Measurements from ENCODE around the gene PLEKHG5. TPM values are rescaled to one million over a fixed set of nuclear protein-coding genes. Genes with fewer than 3 reads are reported as not detected.

Gene PLEKHG5
- total and polyA plus RNA-seq, 2 donors (not counting 1 experiment from before 2014, with no cell fraction given): 0.13 to 0.20 TPM

GRCh38 chr1:6435547-6435946, 55.9 kb downstream of the PLEKHG5 start:
- H3K79me2 ChIP-seq (ENCODE audit: control insufficient read depth, insufficient read depth, low read length): no peaks in the 10 kb centered on the region
- H3K27me3 ChIP-seq (replicated peaks in 1 of 4; ENCODE audit: control extremely low read depth in 1 of 4, control insufficient read depth in 3 of 4, insufficient read depth in 4 of 4, low read length in 3 of 4): peaks cover 0 to 15% (median 5%) of the 10 kb centered on the region in 4 experiments
- intact Hi-C loops (cut with micrococcal nuclease): no loop called here
- H4K20me1 ChIP-seq (ENCODE audit: control insufficient read depth, insufficient read depth, low read length, poor library complexity, severe bottlenecking): no peaks in the 10 kb centered on the region
- H3K27me3 Mint-ChIP-seq: peaks cover 25% of the 10 kb centered on the region
- no peak for DNase-seq
- no peak overlapping the region for H3K27ac Mint-ChIP-seq
- ATAC-seq (ENCODE audit: low read depth): no peak
- peaks cover 3 to 5% of the 10 kb centered on the region in 2 donors for H3K4me1 ChIP-seq (ENCODE audit: control insufficient read depth in 2 of 2, insufficient read depth in 2 of 2, low read length in 2 of 2)
- no peak overlapping the region for H3K9ac ChIP-seq (ENCODE audit: low read length)
- no peak overlapping the region for H3K4me2 ChIP-seq (replicated peaks; ENCODE audit: low read depth, low read length, poor library complexity, severe bottlenecking)
- H3K4me3 ChIP-seq (ENCODE audit: control extremely low read depth in 1 of 5, extremely low read depth in 1 of 5, insufficient read depth in 1 of 5, low read depth in 2 of 5, low read length in 4 of 5): no peak overlapping the region
- WGBS (ENCODE audit: insufficient coverage): 100% methylated on average over 1 of the region's 3 CpGs
- H3K4me3 Mint-ChIP-seq: no peak overlapping the region
- CTCF ChIA-PET: interaction anchor here (0.6 kb wide), 1 partner anchor 12 kb away, joined by 3 read pairs; no protein-coding TSS in a partner anchor
- no peaks in the 10 kb centered on the region for H3K36me3 ChIP-seq (replicated peaks in 1 of 2; ENCODE audit: control extremely low read depth in 1 of 2, control insufficient read depth in 1 of 2, extremely low read depth in 1 of 2, insufficient read depth in 2 of 2, low read length in 1 of 2)
- no peak for TF ChIP-seq EZH2 (IDR thresholded peaks at IDR 0.05; ENCODE audit: borderline replicate concordance, insufficient read depth, low read depth, low read length, poor library complexity, severe bottlenecking)
- H3K9me3 ChIP-seq (ENCODE audit: control extremely low read depth in 1 of 3, control insufficient read depth in 2 of 3, insufficient read depth in 1 of 3, low read length in 2 of 3): no peaks in the 10 kb centered on the region
- H3K9me3 Mint-ChIP-seq (ENCODE audit: insufficient read depth): no peaks in the 10 kb centered on the region
- peaks cover 8% of the 10 kb centered on the region for H3K4me1 Mint-ChIP-seq
- H3K27ac ChIP-seq (ENCODE audit: low read length in 2 of 2): no peak overlapping the region
- no peak overlapping the region for H2AFZ ChIP-seq (ENCODE audit: insufficient read depth, low read depth, low read length, poor library complexity, severe bottlenecking)
- POLR2A ChIA-PET: no interaction called here

GRCh38 chr1:6435129-6435528, 56.3 kb downstream of the PLEKHG5 start:
- Histone ChIP-seq H3K4me1 (ENCODE audit: control insufficient read depth in 2 of 2, insufficient read depth in 2 of 2, low read length in 2 of 2) (peaks cover 2 to 3% of the 10 kb centered on the region in 2 donors), H3K27me3 (replicated peaks in 1 of 4; ENCODE audit: control extremely low read depth in 1 of 4, control insufficient read depth in 3 of 4, insufficient read depth in 4 of 4, low read length in 3 of 4) (peaks cover 0 to 16% (median 5%) of the 10 kb centered on the region in 4 experiments), H3K27ac (ENCODE audit: low read length in 2 of 2) (no peak overlapping the region), H3K79me2 (ENCODE audit: control insufficient read depth, insufficient read depth, low read length) (no peaks in the 10 kb centered on the region), H3K4me3 (ENCODE audit: control extremely low read depth in 1 of 5, extremely low read depth in 1 of 5, insufficient read depth in 1 of 5, low read depth in 2 of 5, low read length in 4 of 5) (no peak overlapping the region), H3K9me3 (ENCODE audit: control extremely low read depth in 1 of 3, control insufficient read depth in 2 of 3, insufficient read depth in 1 of 3, low read length in 2 of 3) (no peaks in the 10 kb centered on the region), H4K20me1 (ENCODE audit: control insufficient read depth, insufficient read depth, low read length, poor library complexity, severe bottlenecking) (no peaks in the 10 kb centered on the region), H2AFZ (ENCODE audit: insufficient read depth, low read depth, low read length, poor library complexity, severe bottlenecking) (no peak overlapping the region), H3K36me3 (replicated peaks in 1 of 2; ENCODE audit: control extremely low read depth in 1 of 2, control insufficient read depth in 1 of 2, extremely low read depth in 1 of 2, insufficient read depth in 2 of 2, low read length in 1 of 2) (no peaks in the 10 kb centered on the region), H3K9ac (ENCODE audit: low read length) (no peak overlapping the region), H3K4me2 (replicated peaks; ENCODE audit: low read depth, low read length, poor library complexity, severe bottlenecking) (no peak overlapping the region)
- no peak for TF ChIP-seq EZH2 (IDR thresholded peaks at IDR 0.05; ENCODE audit: borderline replicate concordance, insufficient read depth, low read depth, low read length, poor library complexity, severe bottlenecking)
- TF ChIP-seq CTCF (IDR thresholded peaks at IDR 0.05): no peak
- ChIA-PET POLR2A (no interaction called here), CTCF (interaction anchor here (0.6 kb wide), 1 partner anchor 12 kb away, joined by 3 read pairs; no protein-coding TSS in a partner anchor)
- DNase-seq (no peak), ATAC-seq (ENCODE audit: low read depth) (no peak)
- H3K27ac Mint-ChIP-seq: no peak overlapping the region
- H3K9me3 Mint-ChIP-seq (ENCODE audit: insufficient read depth): no peaks in the 10 kb centered on the region
- WGBS (ENCODE audit: insufficient coverage): 83% methylated on average over 10 of the region's 15 CpGs
- peaks cover 8% of the 10 kb centered on the region for H3K4me1 Mint-ChIP-seq
- H3K4me3 Mint-ChIP-seq: no peak overlapping the region
- intact Hi-C loops (cut with micrococcal nuclease): no loop called here
- H3K27me3 Mint-ChIP-seq: peaks cover 29% of the 10 kb centered on the region

All from B cell (primary cell).